ENCODE results near the gene ADTRP.
"Not testable (repeated sequence)": the region's sequence is repeated elsewhere in the genome, so short reads cannot be mapped to it uniquely, and the experiment has no call there.

Gene ADTRP

DNA sequence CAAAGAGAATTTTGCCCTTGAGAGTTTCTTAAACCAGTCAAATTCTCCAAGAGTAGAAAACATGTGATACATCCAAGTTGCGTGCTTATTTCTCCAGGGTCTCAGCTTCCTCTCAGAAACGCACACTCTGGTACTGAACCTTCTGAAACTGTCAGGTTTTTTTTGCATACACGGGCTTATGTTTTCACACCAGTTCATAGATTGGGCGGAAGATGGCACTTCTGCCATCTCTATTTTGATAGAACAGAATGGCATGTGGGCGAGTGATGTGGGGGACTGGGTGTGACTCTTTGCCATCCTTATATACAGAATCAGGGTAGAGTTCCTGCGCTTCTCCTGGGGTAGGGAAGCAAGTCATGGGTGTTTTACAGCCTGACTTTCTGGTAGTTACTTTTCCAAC is 56.4 kb downstream of the ADTRP start:
- no peak for DNase-seq

DNA sequence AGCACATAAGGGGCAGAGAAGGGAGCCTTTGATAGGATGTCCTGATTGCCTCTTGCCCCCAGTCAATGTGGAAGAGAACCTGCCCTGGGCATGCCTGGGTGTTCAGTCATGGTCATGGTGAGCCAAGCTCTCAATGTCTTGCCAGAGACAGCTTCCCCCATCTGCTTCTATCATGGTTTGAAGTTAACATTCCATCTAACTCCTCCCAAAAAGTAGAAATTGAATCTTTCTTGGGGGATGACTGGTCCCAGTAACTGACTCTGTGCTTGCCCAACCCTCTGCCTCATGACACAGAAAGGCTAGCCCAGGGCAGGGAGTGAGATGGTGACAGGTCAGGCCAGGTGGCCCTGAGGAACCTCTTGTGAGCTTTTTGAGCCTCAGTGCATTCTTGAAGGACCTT is 60.1 kb downstream of the ADTRP start:
- no peak for DNase-seq

- no peak for DNase-seq
Measured at GRCh38 chr6:11718031-11718430, 60.6 kb downstream of the ADTRP start.

GRCh38 chr6:11714798-11715285 is 63.8 kb downstream of the ADTRP start:
- no peak for DNase-seq

GRCh38 chr6:11714116-11714797 is 64.3 kb downstream of the ADTRP start:
- DNase-seq: no peak

GRCh38 chr6:11712760-11713159 is 65.8 kb downstream of the ADTRP start:
- no peak for DNase-seq

DNA sequence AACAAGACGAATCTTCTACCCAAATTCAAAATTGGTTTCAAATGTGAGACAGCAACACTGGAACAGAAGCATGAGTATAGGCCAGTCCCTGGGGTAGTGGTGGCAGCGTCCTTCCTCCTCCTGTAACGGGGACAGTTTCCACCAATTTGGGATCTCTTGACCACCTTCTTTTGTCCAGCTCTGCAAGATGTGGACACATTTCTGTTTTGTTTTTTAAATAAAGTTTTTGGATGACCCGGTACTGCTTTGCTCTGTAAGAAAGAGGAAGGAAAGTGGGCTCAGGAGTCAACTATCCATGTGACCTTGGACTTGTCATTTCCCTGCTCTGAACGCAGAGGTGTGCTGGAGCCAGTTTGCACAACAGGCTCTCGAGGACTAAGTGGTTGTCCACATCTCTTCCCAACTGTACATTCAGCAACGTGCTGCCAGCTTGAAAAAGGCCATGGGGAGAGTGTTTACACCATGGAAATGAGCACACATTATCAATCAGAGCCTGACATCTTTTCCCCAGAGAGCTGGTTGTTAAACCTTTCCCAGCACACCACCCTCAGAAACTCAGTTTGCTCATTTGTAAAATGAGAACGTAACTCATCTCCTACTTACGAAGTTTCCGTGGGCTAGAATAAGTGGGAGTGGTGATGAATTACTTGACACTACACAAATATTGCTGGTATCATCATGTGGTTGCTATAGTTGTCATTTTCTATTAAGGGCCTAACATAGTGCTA is 66.5 kb downstream of the ADTRP start:
- no peak for DNase-seq

GRCh38 chr6:11711003-11711983 is 67.3 kb downstream of the ADTRP start:
- DNase-seq: no peak

- DNase-seq: no peak
Measured at GRCh38 chr6:11710311-11710761, 68.3 kb downstream of the ADTRP start.

GRCh38 chr6:11706171-11706570 is 72.4 kb downstream of the ADTRP start:
- DNase-seq: no peak

DNA sequence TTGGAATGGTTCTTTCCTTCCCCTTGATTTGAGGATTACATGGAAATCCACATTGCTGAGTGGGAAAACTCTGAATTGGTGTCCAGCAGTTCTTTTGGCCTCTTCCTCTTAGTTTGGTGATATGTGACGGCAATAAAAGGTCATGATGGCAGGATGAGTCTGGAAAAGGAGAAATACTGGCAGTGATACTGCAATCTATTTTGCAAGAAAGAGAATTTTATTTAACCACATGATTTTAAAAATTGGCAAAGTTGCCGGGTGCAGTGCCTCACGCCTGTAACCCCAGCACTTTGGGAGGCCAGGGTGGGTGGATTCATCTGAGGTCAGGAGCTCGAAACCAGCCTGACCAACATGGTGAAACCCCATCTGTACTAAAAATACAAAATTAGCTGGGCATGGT is 73.1 kb downstream of the ADTRP start:
- no peak for DNase-seq

DNA sequence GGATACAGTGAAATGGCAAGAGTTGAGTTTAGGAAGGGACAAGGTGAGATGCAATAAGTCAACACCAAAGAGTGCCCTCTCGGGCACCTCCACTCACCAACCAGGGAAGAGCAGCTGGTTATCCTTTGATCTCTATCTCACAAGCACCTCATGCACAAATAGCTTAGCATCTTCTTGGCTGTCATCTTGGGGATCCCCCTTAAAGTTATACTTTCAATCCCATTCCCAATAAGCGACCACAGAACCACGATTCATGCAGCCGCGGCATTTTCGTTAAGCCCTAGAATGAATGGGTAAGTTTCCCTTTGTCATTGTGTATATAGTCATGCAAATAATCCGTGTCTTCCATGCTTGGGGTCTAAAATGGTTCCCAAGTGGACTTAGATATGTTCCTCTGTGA is 73.5 kb downstream of the ADTRP start:
- DNase-seq: no peak

- DNase-seq: no peak
Measured at GRCh38 chr6:11703725-11704124, 74.9 kb downstream of the ADTRP start.

DNA sequence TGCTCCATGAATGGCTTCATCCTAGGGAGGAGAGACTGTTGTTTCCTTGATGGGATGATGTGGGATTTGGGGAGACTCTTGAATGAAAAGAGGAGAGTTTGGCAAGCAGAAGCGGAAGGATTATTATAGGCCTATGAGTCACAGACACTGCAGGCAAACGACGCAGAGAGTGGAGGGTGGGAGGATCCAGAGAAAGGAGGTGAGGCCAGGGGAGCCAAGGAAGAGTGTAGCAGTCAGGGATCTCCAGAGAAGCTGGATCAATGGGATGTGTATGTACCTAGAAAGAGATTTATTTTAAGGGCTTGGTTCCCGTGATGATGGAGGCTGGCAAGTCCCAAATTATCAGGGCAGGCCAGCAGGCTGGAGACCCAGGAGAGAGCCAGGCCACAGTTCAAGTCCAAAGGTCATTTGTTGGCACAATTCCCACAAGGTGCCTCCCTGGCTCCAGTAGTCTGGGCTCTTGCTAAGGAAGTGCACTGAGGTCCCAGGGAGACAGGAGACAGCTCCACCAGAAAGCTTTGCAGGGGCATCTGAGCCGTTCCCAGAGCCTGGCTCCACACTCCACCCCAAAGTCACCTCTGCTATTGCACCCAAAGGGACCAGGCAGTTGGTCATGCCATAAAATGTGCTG is 76.0 kb downstream of the ADTRP start:
- DNase-seq: no peak

DNA sequence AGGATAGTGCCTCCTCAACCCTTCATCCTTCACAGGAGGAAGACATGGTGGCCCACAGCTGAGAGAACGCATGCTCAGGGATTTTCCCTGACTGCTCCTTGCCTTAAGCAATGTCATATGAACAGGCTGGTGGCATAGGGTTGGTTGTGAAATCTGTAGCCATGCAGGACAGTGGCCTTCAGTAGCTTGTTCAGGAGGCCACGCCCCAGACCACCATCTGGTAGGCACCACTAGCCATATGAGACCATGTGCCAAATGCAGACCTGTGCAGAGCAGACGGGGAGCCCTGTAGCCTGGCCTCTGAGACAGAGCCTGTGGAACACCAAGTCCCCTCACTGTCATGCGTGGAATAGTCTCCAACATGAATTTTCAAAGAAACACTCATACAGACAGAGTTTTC is 76.5 kb downstream of the ADTRP start:
- DNase-seq: no peak

DNA sequence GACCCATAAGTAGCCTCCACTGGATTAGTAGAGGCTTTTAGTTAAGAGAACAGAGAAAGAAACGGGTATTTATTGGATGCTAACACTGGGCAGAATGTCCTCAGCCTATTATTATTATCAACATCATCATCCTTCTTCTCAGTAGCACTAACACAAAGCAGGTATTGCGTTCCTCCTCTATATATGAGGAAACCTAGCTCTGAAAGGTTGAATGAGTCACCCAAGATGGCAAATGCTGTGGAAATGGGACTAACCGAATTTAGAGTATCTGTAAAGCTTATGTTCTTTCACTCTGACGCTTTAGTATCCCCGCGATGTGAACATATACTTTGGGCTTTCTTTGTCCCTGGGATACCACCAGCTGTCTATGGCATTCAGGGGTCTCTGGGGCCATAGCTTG is 77.0 kb downstream of the ADTRP start:
- DNase-seq: no peak

GRCh38 chr6:11700118-11700718 is 78.4 kb downstream of the ADTRP start:
- no peak for DNase-seq

- no peak for DNase-seq
Measured at GRCh38 chr6:11699576-11699975, 79.0 kb downstream of the ADTRP start.

DNA sequence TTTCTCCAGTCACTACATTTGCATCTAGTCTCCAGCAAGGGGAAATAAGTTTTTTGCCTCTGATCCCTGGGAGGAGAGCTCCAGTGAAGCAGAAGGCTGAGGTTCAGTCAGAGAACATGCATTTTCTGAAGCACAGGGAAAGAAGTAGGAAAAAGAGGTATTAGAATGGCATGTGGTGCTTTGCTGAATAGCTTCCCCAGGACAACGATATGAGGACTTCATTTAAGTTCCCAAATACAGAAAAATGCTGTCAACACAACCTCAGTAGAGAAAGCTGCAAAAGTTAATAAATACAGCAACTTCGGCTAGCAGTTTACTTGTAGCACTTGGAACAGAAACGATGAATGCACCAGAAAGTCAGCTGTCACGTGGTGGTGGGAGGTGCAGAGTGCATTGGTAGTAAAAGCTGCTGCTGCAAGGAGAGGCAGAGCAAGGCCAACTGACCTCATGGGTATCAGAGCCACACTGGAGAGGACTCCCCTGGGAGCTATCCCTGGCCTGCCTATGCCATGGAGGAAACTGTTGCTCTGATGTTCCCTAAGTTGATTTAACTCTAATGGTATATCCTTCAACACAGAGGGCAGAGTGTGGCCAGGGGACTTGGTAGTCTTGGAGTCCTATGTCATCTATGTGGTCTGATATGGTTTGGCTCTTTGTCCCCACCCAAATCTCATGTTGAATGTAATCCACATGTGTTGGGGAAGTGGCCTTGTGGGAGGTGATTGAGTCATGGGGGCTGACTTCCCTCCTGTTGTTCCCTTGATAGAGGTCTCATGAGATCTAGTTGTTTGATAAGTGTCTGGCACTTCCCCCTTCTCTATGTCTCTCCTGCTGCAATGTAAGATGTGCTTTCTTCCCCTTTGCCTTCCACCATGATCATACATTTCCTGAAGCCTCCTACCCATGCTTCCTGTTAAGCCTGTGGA is 85.9 kb downstream of the ADTRP start:
- DNase-seq: no peak

DNA sequence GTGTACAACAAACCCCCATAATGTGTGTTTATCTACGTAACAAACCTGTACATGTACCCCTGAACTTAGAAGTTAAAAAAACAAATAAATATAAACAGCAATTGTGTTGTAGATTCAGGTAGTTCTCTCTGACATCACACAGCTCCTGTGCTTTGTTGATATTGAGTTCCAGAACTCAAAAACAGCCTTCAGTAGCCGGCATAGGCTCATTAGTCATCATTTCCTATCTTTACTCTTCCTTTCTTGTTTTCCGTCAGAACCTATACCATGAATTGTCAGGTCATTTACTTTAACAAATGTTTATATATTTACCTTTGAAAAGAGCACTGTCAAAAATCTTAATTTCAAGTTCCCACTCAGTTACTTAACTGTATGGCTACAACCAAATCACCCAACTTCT is 88.8 kb downstream of the ADTRP start:
- DNase-seq: no peak

DNA sequence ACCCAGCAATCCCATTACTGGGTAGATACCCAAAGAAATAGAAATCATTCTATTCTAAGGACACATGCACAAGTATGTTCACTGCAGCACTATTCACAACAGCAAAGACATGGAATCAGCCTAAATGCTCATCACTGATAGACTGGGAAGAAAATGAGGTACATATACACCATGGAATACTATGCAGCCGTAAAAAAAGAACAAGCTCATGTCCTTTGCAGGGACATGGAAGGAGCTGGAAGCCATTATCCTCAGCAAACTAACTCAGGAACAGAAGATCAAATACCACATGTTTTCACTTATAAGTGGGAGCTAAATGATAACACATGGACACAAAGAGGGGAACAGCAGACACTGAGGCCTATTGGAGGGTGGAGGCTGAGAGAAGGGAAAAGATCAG is 89.2 kb downstream of the ADTRP start:
- DNase-seq: not testable (repeated sequence)
